ENCODE measurements around the gene ARFGEF2. TPM values are rescaled to one million over a fixed set of nuclear protein-coding genes. Genes with fewer than 3 reads are reported as not detected.
A peak's percentile ranks its signal among the peaks of the same experiment; 100 is the strongest.

The ARFGEF2 gene
- total RNA-seq, 6 donors from 2014 or later = 22.4 to 94.3 (median 32.2) TPM

DNA sequence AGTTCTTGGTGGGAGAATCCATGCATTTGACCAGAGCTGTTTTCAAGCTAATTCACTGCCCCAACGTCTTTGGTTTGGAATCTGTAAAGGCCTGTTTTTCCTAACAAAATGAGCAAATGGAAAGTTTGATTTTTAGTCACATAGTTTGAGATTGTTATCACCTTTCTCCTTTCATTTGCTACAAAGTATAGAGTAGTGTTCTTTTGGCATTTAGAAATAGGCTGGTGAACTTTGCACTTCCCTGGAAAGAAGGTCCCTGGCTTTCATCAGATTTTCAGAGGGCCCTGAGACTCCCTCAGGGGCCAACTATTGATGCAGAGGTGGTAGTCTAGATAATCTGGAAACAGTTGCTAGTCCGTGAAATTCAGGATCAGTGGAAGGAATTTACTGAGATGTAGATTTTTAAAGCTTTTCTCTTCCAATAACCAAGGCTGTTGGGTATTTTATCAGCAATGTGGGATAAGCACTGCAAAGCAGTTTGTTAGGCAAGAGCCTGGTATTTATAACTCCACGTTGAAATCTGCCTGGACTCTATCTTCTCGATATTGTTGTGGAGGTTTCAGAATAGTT lies 1.7 kb downstream of the ARFGEF2 start:
- H3K4me1 ChIP-seq = peaks cover 22 to 54% (median 31%) of the 10 kb centered on the region in 4 donors
- H3K4me3 ChIP-seq = peak overlapping the region in 1 of 4 donors; percentile 95
- no peaks in the 10 kb centered on the region for H3K27me3 ChIP-seq
- H3K36me3 ChIP-seq = no peaks in the 10 kb centered on the region
- H3K27ac ChIP-seq = peak overlapping the region in 2 of 4 donors; percentile 98 to 99
- WGBS, 2 donors = 58 to 64% methylated on average over 4 of the region's 4 CpGs
- H3K9me3 ChIP-seq = no peaks in the 10 kb centered on the region
- TF ChIP-seq EP300 (IDR thresholded peaks at IDR 0.05) (no peak), POLR2AphosphoS5 (IDR thresholded peaks at IDR 0.05) (no peak), POLR2A (IDR thresholded peaks at IDR 0.05) (no peak)
- TF ChIP-seq, protein P1, sequence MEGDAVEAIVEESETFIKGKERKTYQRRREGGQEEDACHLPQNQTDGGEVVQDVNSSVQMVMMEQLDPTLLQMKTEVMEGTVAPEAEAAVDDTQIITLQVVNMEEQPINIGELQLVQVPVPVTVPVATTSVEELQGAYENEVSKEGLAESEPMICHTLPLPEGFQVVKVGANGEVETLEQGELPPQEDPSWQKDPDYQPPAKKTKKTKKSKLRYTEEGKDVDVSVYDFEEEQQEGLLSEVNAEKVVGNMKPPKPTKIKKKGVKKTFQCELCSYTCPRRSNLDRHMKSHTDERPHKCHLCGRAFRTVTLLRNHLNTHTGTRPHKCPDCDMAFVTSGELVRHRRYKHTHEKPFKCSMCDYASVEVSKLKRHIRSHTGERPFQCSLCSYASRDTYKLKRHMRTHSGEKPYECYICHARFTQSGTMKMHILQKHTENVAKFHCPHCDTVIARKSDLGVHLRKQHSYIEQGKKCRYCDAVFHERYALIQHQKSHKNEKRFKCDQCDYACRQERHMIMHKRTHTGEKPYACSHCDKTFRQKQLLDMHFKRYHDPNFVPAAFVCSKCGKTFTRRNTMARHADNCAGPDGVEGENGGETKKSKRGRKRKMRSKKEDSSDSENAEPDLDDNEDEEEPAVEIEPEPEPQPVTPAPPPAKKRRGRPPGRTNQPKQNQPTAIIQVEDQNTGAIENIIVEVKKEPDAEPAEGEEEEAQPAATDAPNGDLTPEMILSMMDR (IDR thresholded peaks at IDR 0.05) = no peak
- ATAC-seq (ENCODE audit: low FRiP score in 2 of 2) (no peak), DNase-seq (no peak)

DNA sequence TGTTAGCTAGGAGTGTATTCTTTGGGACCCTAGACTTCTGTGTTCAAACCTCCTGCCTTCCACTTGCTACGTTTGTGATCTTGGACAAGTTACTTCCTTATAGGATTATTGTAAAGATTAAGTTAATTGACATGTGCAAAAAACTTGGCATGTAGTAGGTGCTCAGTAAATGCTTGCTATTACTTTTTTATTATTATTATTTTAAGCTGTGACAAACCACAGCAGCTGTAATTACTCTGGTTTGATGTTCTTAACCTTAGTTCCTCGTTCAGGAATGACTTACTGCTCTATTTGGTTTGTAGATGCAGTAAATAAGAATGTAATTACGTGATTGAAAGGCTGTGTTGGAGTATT lies 3.2 kb downstream of the ARFGEF2 start:
- DNase-seq (no peak), ATAC-seq (ENCODE audit: low FRiP score in 2 of 2) (no peak)
- Histone ChIP-seq H3K4me3 (no peak overlapping the region), H3K36me3 (no peaks in the 10 kb centered on the region), H3K4me1 (peaks cover 22 to 60% (median 43%) of the 10 kb centered on the region in 4 donors), H3K9me3 (no peaks in the 10 kb centered on the region), H3K27me3 (no peaks in the 10 kb centered on the region), H3K27ac (no peak overlapping the region)
- TF ChIP-seq, protein P1 (IDR thresholded peaks at IDR 0.05) = no peak
- no peak for TF ChIP-seq EP300 (IDR thresholded peaks at IDR 0.05)
- TF ChIP-seq POLR2A (IDR thresholded peaks at IDR 0.05) = no peak
- TF ChIP-seq POLR2AphosphoS5 (IDR thresholded peaks at IDR 0.05) = no peak
- 63 to 78% methylated on average over 3 of the region's 3 CpGs for WGBS, 2 donors

DNA sequence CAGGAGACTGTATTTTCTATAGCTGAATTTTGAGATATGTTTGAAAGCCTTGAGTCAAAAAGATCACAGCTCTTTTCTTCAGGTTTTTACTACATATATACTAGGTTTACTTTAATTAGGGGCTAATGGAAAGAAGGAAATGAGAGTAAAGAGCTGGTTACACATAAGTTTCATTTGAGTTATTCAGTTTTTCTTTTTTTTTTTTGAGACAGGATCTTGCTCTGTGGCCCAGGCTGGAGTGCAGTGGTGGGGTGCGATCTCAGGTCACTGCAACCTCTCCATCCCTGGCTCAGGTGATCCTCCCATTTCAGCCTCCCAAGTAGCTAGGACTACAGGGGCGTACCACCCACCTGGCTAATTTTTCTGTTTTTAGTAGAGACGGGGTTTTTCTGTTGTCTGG lies 4.8 kb downstream of the ARFGEF2 start:
- no peak overlapping the region for H3K4me3 ChIP-seq
- H3K4me1 ChIP-seq = peaks cover 19 to 63% (median 37%) of the 10 kb centered on the region in 4 donors
- H3K27me3 ChIP-seq = no peaks in the 10 kb centered on the region
- DNase-seq (no peak), ATAC-seq (ENCODE audit: low FRiP score in 2 of 2) (no peak)
- WGBS, 2 donors = 96 to 98% methylated on average over 3 of the region's 3 CpGs
- TF ChIP-seq, protein P1 (IDR thresholded peaks at IDR 0.05) = no peak
- TF ChIP-seq EP300 (IDR thresholded peaks at IDR 0.05) (no peak), POLR2AphosphoS5 (IDR thresholded peaks at IDR 0.05) (no peak), POLR2A (IDR thresholded peaks at IDR 0.05) (no peak)
- H3K27ac ChIP-seq = no peak overlapping the region
- H3K36me3 ChIP-seq = no peaks in the 10 kb centered on the region
- no peaks in the 10 kb centered on the region for H3K9me3 ChIP-seq

DNA sequence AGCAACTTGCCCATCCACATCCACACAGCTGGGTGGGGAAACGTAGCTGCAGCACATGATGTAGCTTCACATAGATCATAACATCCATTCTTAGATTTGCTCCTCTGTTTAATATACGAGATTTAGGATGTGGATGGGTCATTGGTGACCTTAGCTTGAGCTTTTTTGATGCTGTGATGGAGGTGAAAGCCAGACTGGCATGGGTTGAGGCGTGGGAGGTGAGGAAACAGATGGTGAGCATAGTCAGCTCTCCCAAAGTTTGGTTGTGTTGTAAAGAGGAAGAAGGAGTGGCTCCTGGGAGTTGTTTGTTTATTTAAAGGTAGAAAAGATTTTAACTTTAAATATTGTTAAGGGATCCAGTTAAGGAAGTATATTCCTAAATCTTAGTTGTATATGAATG lies 5.3 kb downstream of the ARFGEF2 start:
- ATAC-seq (ENCODE audit: low FRiP score in 2 of 2) (no peak), DNase-seq (no peak)
- no peaks in the 10 kb centered on the region for H3K9me3 ChIP-seq
- H3K27me3 ChIP-seq = no peaks in the 10 kb centered on the region
- TF ChIP-seq EP300 (IDR thresholded peaks at IDR 0.05) (no peak), POLR2A (IDR thresholded peaks at IDR 0.05) (no peak), POLR2AphosphoS5 (IDR thresholded peaks at IDR 0.05) (no peak)
- TF ChIP-seq, protein P1 (IDR thresholded peaks at IDR 0.05) = no peak
- no peak overlapping the region for H3K4me3 ChIP-seq
- no peak overlapping the region for H3K27ac ChIP-seq
- H3K36me3 ChIP-seq = no peaks in the 10 kb centered on the region
- H3K4me1 ChIP-seq = peaks cover 19 to 67% (median 39%) of the 10 kb centered on the region in 4 donors
- 61 to 76% methylated on average over 3 of the region's 3 CpGs for WGBS, 2 donors
